ENCODE results near the gene PSMD6.

DNA sequence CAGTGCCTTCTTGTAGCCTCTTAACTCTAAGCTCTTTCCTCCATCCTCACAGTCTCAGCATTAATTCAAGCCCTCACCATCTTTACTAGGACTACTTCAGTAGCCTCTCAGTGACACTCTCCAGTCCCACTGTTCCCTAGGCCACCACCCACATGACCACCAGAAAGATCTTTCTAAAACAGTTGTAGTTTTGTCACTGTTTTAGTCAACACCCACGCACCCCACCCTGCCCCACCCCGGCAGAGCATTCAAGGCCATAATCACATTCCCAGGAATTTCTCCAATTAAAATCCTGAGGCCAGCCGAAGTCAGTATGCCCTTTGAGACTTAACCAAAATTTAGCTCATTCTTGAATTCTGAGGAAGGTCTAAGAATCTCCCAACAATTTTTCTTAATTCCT is 31.2 kb upstream of the PSMD6 start:
- TF ChIP-seq, protein P1, sequence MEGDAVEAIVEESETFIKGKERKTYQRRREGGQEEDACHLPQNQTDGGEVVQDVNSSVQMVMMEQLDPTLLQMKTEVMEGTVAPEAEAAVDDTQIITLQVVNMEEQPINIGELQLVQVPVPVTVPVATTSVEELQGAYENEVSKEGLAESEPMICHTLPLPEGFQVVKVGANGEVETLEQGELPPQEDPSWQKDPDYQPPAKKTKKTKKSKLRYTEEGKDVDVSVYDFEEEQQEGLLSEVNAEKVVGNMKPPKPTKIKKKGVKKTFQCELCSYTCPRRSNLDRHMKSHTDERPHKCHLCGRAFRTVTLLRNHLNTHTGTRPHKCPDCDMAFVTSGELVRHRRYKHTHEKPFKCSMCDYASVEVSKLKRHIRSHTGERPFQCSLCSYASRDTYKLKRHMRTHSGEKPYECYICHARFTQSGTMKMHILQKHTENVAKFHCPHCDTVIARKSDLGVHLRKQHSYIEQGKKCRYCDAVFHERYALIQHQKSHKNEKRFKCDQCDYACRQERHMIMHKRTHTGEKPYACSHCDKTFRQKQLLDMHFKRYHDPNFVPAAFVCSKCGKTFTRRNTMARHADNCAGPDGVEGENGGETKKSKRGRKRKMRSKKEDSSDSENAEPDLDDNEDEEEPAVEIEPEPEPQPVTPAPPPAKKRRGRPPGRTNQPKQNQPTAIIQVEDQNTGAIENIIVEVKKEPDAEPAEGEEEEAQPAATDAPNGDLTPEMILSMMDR (IDR thresholded peaks at IDR 0.05; ENCODE audit: poor library complexity, severe bottlenecking), result no peak
- TF ChIP-seq POLR2AphosphoS5 (IDR thresholded peaks at IDR 0.05) (no peak), RAD21 (conservative IDR thresholded peaks at IDR 0.05) (no peak), SMC3 (conservative IDR thresholded peaks at IDR 0.05; ENCODE audit: poor library complexity) (no peak), EZH2 (IDR thresholded peaks at IDR 0.05; ENCODE audit: borderline replicate concordance, insufficient read depth, low read length, poor library complexity, severe bottlenecking) (no peak), MXI1 (conservative IDR thresholded peaks at IDR 0.05; ENCODE audit: poor library complexity, severe bottlenecking) (no peak)
- TF ChIP-seq, protein P2, sequence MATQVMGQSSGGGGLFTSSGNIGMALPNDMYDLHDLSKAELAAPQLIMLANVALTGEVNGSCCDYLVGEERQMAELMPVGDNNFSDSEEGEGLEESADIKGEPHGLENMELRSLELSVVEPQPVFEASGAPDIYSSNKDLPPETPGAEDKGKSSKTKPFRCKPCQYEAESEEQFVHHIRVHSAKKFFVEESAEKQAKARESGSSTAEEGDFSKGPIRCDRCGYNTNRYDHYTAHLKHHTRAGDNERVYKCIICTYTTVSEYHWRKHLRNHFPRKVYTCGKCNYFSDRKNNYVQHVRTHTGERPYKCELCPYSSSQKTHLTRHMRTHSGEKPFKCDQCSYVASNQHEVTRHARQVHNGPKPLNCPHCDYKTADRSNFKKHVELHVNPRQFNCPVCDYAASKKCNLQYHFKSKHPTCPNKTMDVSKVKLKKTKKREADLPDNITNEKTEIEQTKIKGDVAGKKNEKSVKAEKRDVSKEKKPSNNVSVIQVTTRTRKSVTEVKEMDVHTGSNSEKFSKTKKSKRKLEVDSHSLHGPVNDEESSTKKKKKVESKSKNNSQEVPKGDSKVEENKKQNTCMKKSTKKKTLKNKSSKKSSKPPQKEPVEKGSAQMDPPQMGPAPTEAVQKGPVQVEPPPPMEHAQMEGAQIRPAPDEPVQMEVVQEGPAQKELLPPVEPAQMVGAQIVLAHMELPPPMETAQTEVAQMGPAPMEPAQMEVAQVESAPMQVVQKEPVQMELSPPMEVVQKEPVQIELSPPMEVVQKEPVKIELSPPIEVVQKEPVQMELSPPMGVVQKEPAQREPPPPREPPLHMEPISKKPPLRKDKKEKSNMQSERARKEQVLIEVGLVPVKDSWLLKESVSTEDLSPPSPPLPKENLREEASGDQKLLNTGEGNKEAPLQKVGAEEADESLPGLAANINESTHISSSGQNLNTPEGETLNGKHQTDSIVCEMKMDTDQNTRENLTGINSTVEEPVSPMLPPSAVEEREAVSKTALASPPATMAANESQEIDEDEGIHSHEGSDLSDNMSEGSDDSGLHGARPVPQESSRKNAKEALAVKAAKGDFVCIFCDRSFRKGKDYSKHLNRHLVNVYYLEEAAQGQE (IDR thresholded peaks at IDR 0.05; ENCODE audit: borderline replicate concordance), result no peak

Measured in neural cell (in vitro differentiated cells).